DMS114 treated with DMSO at 0.1 percent for 48 hours (cell line): Measurements from ENCODE around the gene GNAQ.

Source experiments
- DNase-seq: peaks from one replicate; lab custom pipeline; 2025; ENCODE audit not compliant: unreplicated experiment; lab: John Stamatoyannopoulos, UW

The GNAQ gene

DNA sequence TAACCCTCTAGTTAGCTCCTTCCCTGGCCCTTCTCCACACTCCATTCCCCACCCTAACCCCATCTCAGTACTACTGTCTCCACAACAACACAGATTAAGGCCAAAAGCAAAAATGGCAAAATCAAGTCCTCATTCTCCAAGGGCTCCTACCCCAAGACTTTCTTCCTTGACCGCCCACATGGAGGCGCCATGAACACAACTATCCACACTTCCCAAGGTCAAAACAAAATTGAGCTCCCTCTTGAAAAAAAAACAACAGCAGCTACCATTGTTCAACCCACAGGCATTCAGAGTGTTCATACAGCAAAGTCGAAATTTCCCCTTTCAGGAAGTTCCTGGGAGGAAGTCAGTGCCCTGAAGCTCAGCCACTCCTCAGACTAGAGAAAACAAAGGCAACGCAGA lies 54.4 kb downstream of the GNAQ start:
- no peak for DNase-seq

GRCh38 chr9:77975806-77976205 lies 55.8 kb downstream of the GNAQ start:
- DNase-seq: no peak

DNA sequence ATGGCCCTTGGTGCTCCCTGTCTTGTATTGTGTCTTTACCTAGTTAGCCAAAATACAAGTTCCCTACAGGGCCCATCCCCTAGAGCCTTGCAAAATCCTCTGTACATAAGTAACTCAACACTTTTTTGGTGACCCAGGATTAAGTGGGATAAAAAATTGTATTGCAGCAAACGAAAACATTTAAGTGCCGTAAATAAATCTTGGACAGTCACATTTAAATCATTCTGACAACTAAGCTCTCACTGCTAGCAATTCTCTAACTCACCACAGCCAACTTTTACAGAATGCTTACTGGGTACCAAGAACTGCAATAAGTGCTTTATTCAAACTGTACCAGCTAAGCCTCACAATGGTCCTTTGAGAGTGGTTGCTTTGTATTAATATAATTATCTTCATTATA lies 56.6 kb downstream of the GNAQ start:
- no peak for DNase-seq

GRCh38 chr9:77974434-77974833 lies 57.2 kb downstream of the GNAQ start:
- no peak for DNase-seq

GRCh38 chr9:77969083-77969482 lies 62.5 kb downstream of the GNAQ start:
- no peak for DNase-seq

DNA sequence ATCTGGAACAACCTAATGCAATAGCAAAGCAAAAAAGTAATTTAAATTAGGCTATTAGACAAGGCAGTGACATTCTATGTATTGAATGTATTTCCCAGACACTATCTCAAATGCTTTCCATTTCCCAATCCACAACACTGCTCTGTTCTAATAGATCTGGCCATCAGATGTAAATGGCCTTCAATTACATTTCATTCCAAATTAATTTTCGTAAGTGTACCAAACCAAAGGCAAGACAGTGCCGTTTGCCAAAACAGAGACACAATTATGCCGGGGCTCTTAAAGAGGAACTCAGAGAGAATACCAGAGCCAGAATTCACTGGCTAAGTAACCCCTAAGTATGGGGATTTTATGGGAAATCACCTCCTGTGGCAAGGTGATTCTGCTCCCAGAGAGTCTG lies 63.1 kb downstream of the GNAQ start:
- DNase-seq: no peak

DNA sequence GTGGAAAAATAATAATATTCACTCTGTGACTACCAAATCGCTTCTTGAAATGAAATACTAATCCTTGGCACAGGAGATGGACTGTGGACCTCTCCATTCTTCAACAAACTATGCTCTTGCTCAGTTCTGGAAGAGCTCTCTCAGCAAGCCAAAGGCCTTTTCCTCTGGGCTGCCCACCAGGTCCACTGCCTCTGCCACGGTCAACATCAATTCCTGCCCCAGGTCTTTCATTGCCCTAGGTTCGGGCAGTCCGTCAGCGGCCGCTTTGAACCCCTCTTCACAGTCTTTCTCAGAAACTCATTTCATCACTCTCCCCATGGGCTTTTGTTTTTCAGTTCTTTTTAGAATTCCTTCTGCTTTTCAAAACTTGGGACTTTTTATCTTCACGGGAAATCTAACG lies 64.9 kb downstream of the GNAQ start:
- DNase-seq: no peak

DNA sequence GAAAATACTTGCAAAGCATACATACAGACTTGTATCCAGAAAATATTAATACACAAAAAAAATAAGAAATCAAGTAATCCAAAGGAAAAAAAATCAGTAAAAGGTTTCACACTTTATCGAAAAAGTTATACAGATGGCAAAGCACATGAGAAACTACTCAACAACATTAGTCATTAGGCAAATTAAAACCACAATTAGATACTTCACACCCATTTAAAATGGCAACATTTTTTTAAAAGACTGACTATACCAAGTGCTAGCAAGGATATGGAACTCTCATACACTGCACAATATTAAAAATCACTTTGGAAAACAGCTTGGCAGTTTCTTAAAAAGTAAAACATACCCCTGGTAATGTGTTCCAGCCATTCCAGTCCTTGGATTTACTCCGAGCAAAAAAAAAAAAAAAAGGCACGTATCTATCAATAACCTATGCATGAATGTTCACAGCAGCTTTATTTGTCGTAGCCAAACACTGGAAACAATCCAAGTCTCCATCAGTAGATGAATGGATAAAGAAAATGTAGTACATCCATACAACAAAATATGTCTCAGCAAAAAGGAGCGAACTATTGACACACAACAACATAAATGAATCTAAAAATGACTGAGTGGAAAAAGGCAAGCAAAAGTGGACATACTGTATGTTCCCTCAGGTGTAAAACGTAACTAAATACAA lies 66.0 kb downstream of the GNAQ start:
- no peak for DNase-seq

DNA sequence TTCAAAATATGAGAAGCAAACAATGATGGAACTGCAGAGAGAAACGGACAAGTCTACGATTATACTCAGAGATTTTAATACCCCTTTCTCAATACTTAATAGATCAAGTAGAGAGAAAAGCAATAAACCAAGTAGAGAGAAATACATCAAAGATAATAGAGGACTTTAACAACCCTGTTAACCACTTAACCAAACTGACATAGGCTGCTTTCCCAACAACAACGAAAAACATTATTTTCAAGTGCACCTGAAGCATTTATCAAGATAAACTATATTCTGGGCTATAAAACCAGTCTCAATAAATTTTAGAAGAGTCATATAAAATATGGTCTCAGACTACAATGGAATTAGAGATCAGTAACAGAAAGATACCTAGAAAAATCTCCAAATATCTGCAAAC lies 67.4 kb downstream of the GNAQ start:
- no peak for DNase-seq

GRCh38 chr9:77961541-77961940 lies 70.1 kb downstream of the GNAQ start:
- no peak for DNase-seq

DNA sequence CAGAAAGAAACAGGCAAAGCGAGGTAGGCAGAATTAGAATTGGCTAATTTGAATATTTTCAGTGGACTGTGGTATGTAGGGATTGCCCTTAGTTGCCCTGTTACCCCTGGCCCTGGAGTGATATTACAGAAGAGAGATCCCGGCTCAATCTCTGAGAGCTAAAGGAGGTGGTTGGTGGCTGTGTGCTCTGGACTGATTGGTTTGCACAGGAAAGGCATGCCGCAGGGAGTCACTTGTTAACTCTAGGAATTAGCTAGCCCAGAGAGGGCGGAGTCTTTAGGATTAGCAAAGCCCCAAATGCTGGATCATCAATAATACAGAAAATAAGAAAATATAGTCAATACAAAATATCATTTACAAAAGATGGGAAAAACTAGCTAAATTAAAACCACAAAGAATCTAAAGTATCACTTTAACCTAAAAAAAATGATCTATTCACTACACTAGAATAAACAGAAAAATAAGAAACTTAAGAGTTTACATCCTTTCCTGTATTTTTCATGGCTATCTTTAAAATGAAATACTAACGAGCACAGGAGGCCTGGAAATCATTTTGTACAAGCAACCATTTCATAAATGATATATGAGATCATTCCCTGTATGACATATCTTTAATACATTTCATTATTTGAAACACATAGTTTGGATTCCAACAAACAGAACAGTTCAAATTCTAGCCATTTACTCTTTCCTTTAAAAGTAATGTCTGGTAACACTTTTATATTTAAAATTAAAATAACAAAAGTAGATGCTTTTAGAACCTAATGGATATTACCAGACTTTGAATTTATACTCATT lies 71.1 kb downstream of the GNAQ start:
- no peak for DNase-seq

GRCh38 chr9:77959803-77960202 lies 71.8 kb downstream of the GNAQ start:
- DNase-seq: no peak

DNA sequence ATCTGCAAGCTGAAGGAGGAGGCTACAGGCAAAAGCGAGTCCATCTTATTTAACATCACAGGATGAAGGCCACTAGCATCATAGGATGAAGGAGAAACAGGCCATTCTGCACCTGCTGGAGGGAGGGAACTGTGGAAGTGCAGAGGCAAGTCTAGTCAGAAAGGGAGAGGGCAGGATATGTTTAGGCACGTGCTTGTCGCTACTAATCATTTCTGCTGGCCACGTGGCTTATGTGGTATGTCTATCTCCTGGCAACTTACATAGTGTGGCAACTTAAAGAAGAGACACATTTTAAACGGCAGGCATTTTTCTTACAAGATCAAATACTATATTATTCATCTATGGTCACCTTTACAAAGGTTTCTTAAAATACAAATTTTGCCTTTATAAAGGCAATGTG lies 74.0 kb downstream of the GNAQ start:
- DNase-seq: no peak

DNA sequence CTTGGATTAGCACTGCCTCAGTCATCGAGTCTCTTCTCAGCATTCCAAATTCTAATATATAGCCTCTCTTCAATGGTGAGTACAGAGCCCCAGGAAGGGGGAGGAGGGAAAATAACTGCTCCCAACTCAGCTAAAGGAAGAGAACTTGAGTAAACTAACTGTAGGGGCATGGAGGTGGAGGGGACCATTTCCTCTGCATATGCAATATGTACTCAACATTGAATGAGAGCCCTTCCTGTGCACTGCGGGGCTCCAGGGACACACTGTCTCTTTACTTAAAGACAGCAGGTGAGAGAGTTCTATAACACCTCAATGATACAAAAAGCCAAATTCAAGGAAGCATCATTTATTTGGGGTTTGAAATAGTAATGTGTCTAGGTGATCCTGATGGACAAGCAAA lies 75.1 kb downstream of the GNAQ start:
- no peak for DNase-seq

- DNase-seq: no peak
Measured at GRCh38 chr9:77954666-77955015, 77.0 kb downstream of the GNAQ start.

- DNase-seq: no peak
Measured at GRCh38 chr9:77954013-77954665, 77.5 kb downstream of the GNAQ start.

- DNase-seq: no peak
Measured at GRCh38 chr9:77953590-77953989, 78.0 kb downstream of the GNAQ start.

DNA sequence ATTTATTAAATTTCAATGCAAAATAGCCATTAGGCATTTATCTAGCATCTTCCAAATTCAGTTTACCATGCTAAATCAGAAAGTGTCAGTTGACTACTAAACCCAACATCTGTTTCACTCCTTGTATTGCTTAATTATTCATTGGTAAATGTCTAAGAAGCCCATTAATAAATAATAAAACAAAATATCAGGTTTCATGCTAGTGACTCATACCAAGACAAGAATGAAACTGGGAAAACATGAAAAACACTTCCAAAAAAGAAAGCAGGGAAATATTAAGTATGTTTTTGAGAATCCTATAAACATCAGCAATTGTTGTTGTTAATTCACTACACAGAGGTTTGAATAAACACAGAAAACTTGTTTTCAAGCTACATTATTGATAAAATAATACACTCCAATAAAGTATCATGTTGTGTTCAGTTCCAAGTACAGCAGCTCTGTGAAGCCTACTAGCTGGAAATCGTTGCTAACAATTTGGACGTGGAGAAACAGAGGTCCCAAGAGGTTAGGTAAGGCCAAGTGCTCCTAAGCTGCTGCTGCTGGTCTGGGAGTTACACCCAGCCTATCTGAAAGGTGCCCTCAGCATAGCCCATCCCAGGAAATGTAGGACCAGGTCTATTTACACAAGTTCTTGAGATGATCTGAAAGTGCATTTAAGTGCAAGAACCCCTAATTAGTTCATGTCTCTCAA lies 78.8 kb downstream of the GNAQ start:
- DNase-seq: no peak

- DNase-seq: no peak
Measured at GRCh38 chr9:77951369-77951768, 80.2 kb downstream of the GNAQ start.

DNA sequence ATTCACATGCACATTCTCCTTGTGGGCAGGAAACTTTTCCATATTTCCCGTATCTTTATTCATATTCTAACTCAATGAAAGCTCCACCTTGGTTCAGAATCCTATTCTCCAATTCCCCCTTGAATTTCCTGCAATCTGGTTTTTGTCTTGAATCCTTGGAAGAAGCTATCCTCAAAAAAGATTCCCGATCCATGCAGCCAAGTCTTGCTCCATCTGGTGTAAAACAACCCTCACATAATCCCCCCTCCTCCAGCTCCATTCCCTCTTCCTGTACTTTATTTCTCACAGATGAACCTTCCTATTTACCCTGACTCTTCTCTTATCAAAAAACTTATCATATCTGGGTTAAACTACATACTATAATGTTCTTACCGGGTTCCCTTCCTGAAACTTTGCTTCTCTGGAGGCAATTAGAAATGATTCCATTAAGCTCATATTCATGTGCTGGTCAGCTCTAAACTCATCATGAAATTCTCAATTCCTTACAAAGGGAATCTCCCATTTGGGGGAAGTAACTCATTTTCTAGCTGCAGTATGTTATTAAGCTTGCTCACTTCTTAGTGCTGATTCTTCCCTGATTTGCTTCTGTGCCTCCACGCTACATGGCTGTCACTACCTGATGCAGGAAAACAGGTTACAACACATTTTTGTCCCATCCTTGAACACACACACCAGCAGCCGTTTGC lies 81.7 kb downstream of the GNAQ start:
- DNase-seq: no peak

- no peak for DNase-seq
Measured at GRCh38 chr9:77947651-77948050, 84.0 kb downstream of the GNAQ start.
